ENCODE data around the gene PRKACA.

DNA sequence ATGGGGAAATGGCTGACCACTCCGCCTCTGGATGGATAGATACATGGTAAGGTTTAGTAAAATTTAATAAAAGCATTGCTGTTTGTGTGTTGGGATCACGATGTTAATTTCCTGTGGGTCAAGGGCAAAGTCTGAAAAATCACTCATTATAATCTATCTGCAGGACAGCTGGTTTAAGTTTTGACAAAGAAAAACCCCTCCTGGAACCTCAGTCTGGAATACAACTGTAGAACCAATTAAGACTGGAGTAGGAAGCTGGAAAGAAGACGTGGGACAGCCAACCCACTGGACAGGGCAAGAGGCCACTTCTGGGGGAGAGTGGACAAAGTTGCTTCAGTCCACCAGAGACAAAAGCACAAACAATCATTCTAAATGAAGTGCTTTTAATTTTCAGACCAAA is 1.6 kb upstream of the PRKACA start:
- TF ChIP-seq, protein P1, sequence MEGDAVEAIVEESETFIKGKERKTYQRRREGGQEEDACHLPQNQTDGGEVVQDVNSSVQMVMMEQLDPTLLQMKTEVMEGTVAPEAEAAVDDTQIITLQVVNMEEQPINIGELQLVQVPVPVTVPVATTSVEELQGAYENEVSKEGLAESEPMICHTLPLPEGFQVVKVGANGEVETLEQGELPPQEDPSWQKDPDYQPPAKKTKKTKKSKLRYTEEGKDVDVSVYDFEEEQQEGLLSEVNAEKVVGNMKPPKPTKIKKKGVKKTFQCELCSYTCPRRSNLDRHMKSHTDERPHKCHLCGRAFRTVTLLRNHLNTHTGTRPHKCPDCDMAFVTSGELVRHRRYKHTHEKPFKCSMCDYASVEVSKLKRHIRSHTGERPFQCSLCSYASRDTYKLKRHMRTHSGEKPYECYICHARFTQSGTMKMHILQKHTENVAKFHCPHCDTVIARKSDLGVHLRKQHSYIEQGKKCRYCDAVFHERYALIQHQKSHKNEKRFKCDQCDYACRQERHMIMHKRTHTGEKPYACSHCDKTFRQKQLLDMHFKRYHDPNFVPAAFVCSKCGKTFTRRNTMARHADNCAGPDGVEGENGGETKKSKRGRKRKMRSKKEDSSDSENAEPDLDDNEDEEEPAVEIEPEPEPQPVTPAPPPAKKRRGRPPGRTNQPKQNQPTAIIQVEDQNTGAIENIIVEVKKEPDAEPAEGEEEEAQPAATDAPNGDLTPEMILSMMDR (IDR thresholded peaks at IDR 0.05): no peak
- TF ChIP-seq EZH2 (IDR thresholded peaks at IDR 0.05): no peak
- no peak for TF ChIP-seq EZH2phosphoT487 (IDR thresholded peaks at IDR 0.05)
